Activated CD4-positive, alpha-beta T cell treated with anti-CD3 and anti-CD28 coated beads, Interleukin-2, amount 50 U/mL, for 4 hours (primary cell): ENCODE measurements around the gene ARMC5.
"Not testable (repeated sequence)": the region's sequence is repeated elsewhere in the genome, so short reads cannot be mapped to it uniquely, and the experiment has no call there.

Experiments used
- DNase-seq, 2 experiments: peaks; one replicate each; pipeline ENCODE4 v3.0.0-alpha.2; 2020

Gene ARMC5

DNA sequence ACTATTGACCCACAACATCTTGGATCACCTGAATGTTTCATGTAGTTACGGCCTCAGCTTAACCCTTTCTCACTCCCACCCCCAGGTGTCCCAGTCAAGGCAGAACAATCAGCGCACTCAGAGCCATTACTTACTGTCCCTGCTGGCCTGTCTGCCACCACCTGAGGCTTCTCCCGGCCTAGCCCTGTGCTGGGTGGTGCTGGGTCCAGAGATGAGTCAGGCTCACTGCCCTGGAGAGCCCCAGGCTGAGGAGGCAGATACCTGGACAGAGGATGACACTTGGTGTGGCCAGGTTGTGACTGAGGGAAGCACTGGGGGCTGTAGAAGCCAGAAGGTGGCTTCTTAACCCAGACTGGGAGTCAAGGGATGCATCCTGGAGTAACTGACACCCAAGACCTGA lies 19.7 kb downstream of the ARMC5 start:
- no peak for DNase-seq

DNA sequence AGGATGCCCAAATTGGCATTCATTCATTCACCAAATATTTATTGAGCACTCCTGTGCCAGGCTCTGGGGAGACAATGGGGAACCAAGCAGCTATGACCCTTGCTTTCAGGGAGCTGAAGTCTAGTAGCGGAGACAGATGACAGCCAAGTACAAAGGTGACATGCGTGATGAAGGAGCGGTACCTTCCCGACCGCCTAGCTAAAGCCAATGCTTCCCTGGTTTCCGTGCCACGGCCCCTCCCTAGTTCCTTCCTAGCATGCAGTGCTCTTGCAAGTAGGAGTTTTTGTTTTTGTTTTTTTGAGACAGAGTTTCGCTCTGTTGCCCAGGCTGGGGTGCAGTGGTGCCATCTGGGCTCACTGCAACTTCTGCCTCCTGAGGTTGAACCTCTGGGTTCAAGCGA lies 20.4 kb downstream of the ARMC5 start:
- no peak for DNase-seq

DNA sequence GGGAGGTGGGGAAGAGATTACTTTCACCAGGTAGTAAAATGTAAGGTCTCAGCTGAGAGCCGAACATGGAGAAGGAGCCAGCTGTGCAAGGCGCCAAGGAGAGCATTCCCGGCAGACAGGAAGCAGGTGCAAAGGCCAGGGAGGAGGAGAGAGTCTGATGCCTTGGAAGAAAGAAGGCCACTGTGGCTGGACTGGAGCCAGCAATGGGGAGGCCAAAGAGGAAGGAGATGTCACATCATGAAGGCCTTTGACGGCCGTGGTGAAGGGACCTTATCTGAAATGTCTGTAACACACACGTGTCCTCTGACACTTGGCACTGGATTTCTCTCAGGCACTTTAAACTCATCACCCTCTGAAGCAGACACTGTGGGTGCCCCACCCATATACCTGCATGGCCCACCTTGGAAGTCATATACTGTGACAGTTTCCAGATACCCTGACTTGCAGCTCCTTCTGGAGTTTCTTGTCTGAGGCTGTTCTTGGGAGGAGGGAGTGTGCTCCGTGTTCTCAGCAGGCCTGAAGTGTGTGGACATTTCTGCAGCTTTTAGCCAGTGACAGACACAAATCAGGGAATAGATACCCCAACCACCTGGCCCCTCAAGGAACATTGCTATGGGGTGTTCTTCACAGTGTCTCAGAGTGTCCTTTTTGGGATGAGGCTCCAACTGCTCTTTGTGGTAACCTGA lies 21.7 kb downstream of the ARMC5 start:
- DNase-seq: no peak

DNA sequence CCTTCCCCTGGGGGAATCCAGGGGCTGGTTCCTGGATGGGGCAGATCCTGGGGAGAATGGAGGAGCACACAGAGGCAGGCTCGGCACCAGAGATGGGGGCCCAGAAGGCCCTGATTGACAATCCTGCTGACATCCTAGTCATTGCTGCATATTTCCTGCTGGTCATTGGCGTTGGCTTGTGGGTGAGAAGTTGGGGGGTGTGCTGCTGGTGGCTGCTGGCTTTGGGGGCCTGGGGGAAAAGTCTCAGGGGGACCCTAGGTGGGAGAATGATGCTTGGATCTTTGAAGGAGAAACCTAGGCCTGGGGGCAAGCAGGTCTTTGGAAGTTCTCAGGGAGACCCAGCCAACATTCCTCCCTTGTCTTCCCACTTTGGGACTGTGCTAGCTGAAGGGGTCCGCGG lies 23.8 kb downstream of the ARMC5 start, which contains the start of gene SLC5A2:
SLC5A2 (plus strand) TSS at position 43 of the 400 bp plus-strand sequence; CDS start at position 57, 14 bp downstream.
- DNase-seq: no peak

DNA sequence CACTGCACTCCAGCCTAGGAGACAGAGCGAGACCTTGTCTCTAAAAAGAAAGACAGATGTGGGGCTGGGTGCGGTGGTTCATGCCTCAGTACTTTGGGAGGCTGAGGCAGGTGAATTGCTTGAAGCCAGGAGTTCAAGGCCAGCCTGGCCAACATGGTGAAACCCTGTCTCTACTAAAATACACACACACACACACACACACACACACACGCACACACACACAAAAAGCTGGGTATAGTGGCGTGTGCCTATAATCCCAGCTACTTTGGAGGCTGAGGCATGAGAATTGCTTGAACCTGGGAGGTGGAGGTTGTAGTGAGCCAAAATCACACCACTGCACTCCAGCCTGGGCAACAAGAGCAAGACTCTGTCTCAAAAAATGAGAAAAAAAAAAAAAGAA lies 24.7 kb downstream of the ARMC5 start:
- not testable (repeated sequence) for DNase-seq

DNA sequence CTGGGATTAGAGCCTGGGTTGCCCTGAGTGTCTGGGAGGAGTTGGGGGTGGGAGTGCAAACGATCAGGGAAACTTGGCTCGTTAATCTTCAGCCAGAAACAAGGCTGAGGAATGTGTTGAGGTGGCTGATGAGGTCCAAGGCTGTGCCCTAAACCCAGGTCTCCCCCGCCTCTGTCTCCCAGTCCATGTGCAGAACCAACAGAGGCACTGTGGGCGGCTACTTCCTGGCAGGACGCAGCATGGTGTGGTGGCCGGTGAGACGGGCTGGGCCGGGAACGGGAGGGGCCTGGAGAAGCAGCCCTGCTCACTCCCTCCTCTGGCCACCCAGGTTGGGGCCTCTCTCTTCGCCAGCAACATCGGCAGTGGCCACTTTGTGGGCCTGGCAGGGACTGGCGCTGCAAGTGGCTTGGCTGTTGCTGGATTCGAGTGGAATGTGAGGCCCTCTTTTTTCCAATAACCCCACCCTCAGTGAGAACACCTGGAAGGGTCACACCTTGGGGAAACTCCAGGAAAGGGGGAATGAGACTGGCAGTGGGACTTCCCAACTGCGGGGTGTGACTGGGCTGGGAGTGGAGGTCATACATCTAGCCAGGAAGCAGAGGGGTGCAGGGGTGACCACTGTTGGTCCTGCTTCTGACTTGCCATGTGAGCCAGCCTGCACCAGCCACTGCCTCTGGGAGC lies 25.3 kb downstream of the ARMC5 start:
- no peak for DNase-seq

DNA sequence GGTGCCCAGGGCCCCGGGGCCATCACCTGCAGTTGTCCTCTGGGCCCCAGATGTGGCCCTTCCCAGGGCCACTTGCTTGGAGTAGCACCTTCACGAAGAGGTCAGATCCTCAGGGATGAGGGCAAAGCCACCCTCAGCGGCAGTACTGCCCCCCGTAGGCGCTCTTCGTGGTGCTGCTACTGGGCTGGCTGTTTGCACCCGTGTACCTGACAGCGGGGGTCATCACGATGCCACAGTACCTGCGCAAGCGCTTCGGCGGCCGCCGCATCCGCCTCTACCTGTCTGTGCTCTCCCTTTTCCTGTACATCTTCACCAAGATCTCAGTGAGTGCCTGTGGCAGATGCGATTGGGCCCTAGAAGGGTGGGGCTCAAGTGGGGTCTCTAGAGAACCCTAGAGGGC lies 26.3 kb downstream of the ARMC5 start:
- no peak for DNase-seq

DNA sequence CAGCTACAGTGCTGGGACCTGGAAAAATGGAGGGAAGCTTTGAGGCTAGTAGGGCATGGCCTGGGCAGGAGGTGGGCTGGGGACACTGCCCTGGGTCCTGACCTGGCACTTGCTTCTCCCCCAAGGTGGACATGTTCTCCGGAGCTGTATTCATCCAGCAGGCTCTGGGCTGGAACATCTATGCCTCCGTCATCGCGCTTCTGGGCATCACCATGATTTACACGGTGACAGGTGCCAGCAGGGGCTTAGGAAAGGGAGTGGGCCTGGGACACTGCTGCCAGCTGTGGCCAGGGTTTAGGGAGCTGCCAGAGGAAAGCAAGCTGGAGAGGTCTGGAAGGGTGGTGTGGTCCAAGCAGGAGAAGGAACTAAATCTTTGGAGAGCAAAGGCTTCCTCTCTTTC lies 26.7 kb downstream of the ARMC5 start:
- DNase-seq: no peak

DNA sequence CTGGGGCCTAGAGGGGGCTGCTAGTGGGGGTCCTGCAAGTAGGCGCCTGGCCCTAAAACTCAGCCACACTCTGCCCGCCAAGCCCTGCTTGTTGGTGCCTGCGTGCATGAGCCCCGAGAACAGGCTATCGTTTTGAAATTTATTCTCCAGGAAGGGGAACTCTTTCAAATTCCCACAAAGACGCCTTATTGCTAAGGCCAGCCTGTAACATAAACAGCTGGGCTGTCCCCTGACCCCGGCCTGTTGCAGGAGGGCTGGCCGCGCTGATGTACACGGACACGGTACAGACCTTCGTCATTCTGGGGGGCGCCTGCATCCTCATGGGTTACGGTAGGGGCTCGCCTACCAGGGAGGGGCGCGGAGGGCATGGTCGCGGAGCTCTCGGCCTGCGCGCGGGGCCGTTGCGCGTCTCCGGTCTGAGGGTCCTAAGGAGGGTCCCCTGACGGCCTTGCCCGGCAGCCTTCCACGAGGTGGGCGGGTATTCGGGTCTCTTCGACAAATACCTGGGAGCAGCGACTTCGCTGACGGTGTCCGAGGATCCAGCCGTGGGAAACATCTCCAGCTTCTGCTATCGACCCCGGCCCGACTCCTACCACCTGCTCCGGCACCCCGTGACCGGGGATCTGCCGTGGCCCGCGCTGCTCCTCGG lies 27.9 kb downstream of the ARMC5 start:
- DNase-seq: no peak

DNA sequence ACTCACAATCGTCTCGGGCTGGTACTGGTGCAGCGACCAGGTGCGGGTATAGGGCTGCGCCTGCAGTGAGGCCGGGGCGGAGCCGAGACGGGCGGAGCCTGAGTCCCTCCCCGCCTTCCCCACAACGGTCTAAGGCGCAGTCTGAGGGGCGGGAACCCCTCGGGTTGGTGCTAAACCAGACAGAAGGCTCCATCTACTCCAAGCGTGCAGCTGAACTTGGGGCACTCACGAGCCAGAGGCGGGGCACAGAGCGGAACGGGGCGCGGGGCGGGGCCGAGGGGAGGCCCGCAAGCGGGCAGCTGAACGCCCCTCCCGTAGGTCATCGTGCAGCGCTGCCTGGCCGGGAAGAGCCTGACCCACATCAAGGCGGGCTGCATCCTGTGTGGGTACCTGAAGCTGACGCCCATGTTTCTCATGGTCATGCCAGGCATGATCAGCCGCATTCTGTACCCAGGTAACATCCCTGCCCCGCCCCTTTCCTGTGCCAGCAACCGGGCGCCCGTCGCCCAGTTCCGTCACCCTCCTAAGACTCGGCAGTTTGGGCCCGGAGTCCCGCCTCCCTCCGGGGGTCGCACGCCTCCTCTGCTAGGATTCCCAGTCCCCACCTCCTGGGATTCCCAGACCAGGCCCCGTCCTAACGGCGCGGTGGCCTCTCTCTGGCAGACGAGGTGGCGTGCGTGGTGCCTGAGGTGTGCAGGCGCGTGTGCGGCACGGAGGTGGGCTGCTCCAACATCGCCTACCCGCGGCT lies 28.6 kb downstream of the ARMC5 start:
- DNase-seq: peak; percentile 67 to 71

DNA sequence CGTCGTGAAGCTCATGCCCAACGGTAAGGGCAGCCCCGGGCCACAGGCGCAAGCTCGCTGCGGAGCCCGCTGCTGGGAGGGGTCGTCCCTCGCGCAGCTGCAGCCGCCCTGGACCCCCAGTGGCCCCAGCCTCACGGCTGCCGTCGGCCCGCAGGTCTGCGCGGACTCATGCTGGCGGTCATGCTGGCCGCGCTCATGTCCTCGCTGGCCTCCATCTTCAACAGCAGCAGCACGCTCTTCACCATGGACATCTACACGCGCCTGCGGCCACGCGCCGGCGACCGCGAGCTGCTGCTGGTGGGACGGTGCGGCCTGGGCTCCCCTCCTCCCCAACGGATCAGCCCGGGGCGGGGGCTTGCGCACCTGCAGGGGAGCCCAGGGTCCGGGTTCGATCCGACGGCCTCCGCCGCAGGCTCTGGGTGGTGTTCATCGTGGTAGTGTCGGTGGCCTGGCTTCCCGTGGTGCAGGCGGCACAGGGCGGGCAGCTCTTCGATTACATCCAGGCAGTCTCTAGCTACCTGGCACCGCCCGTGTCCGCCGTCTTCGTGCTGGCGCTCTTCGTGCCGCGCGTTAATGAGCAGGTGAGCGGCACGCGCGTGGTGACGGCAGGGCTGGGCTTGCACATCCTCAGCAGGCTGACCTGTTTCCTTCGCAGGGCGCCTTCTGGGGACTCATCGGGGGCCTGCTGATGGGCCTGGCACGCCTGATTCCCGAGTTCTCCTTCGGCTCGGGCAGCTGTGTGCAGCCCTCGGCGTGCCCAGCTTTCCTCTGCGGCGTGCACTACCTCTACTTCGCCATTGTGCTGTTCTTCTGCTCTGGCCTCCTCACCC lies 29.4 kb downstream of the ARMC5 start:
- no peak for DNase-seq

DNA sequence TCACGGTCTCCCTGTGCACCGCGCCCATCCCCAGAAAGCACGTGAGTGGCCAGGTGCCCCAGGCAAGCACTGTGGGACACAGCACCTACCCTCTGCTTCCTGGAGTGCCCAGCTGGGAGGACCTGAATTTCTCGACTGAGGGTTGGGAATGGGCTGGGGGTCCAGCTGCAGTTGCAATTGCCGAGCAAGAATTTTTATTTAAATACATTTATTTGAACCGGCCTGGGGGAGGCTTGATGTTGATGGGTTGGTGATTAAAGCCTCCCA lies 29.9 kb downstream of the ARMC5 start:
- DNase-seq: no peak

DNA sequence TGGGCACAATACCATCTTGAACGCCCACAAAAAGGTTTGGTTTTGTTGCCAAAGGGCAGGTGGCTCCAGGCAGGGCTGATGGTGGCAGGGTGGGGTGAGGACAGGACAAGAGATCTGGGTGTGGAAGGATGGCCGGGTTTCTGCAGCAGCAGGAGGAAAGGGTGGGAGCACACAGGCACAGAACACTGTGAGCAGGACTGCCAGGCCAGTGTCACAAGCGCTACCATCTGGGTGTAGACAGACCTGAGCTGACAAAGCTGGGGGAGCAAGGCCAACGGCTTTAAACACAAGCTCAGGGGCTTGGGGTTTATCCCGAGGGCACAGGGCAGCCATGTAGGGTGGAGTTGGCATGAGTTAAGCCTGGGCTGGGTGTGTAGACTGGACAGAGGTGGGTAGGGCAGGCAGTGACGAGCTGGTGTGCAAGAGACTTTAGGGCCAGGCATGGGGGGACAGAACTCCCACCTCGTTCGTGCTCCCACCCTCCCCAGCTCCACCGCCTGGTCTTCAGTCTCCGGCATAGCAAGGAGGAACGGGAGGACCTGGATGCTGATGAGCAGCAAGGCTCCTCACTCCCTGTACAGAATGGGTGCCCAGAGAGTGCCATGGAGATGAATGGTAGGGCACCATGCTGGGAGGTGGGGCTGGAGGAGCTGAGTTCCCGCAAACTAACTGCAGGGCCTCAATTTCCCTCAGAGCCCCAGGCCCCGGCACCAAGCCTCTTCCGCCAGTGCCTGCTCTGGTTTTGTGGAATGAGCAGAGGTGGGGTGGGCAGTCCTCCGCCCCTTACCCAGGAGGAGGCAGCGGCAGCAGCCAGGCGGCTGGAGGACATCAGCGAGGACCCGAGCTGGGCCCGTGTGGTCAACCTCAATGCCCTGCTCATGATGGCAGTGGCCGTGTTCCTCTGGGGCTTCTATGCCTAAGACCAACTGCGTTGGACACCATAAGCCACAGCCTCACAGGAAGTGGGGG lies 30.6 kb downstream of the ARMC5 start:
- DNase-seq: no peak

DNA sequence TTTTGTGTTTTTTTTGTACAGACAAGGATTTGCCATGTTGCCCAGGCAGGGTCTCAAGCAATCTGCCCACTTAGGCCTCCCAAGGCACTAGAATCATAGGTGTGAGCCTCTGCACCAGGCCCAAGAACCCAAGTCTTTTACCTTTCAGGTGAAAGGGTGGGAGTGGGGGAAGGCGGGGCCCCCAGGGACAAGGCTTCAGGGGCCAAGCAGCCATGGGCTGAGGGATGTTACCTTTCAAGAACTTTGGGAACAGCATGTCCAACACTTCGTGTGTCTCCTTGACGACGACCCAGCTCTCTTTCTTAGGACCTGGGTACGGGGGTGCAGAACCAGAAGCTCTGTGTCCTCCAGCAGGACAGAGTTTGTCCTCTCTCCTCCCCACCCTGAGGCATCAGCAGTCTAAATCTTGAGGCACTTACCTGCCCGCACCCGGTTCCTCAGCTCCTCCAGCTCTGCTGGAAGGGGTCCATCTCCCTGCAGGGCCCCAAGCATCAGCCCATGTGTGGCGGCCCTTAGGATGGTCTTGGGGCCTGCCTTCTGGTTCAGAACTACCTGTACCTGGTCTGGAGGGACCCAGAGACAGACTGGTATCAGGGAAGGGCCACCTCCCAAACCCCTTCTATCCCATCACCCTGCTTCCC lies 32.6 kb downstream of the ARMC5 start:
- no peak for DNase-seq

DNA sequence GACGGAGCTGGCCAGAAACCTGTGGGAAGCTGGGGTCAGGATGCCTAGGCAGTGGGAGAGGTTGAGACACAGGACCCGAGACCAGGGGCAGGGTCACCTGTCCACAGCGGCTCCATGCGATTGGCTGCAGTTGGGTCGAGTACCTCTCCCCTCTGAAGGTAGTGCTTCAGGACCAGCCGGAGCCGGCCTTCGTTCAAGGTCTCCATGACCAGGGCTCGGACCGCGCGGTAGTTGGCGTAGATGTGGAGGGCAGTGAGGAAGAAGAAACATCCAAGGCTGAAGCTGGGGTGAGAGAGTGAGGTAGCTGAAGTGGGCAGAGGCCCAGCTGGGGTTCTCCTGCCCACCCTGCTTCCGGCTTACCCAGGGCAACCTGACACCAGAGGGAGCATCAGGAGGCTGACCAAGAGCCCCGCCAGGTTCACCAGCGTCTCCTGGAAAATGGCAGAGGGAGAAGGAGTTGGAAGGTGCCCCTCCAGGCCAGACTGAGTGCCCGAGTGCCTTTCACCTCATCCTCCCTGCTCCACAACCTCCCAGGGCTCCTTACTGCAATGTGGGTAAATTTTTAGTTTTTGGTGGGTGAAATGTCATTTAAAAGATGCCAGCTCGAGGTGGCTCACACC lies 34.3 kb downstream of the ARMC5 start:
- no peak for DNase-seq

DNA sequence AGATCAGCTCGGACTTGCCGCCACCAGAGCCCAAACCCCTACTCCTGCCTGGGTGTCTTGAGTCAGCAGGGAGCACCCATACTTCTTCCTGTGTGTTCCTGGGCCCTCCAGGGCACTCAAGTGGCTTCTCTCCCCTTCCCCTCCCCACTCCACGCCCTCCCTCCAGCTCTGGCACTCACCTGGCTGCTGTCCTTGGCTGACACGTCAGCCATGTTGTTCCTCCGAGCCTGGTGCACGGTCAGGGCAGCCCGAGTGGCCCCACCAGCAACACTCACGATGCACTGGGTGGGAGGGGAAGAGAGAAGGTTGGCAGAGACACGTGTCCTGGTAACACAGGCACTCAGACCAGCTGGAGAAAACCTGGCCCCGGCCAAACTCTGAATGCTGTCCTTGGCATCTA lies 37.4 kb downstream of the ARMC5 start:
- no peak for DNase-seq

DNA sequence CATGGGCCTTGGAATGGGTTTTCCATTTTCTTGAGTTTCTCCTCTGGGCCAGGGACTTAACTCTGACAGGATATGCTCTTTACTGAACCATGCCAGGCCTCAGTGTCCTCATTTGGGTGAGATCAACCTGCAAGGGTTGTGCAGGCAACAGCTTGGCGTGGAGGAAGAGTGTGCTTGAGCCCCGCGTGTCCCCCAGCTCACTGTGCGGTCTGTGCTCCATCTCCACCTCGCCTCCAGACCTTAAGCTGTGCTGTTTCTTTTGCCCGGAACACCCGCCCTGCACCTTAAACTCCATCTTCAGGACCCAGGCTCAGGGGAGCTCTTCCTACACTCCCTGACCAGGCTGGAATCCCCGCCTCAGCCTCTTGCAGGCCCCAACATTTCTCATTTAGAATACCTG lies 39.2 kb downstream of the ARMC5 start:
- DNase-seq: no peak

DNA sequence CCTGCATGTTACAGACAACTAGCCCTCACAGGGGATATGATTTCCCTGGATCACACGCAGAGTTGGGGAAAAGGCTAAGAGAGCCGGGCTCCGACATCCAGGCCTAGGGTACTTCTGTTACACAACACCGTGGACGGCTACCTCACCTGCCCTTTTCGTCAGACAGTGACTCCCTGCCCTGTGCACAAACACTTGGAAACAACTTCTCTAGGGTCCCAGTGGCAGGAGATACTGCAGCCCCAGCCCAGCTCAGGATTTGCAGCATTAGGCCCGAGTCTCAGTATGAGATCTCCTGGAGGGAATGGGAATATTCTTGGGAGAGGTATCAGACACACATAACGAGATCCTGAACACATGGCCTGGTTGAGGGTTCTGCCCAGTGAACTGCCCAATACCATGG lies 40.6 kb downstream of the ARMC5 start:
- no peak for DNase-seq

DNA sequence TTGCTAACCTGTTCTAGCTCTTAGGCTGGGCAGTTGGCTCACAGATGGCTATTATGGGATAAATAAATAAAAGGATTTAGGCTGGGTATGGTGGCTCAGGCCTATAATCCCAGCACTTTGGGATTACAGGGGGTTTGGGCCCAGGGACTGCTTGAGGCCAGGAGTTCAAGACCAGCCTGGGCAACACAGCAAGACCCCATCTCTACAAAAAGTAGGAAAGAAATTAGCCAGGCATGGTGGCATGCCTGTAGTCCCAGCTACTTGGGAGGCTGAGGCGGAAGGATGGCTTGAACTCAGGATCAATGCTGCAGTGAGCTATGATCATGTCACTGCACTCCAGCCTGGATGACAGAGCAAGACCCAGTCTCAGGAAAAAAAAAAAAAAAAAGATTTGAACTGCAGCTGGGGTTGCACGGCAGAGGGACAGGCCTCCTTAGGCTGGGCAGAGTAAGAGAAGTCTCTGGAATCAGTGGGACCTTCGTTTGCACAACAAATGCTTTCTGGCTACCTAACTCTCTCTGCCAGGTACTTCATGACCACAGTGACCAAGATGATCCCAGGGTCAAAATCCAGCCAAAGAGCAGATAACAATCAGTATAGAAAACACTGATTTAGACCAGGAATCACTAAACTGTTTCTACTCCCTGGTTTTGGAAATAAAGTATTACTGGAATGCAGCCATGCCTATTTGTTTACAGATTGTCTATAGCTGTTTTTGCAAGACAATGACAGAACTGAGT lies 42.1 kb downstream of the ARMC5 start:
- no peak for DNase-seq

DNA sequence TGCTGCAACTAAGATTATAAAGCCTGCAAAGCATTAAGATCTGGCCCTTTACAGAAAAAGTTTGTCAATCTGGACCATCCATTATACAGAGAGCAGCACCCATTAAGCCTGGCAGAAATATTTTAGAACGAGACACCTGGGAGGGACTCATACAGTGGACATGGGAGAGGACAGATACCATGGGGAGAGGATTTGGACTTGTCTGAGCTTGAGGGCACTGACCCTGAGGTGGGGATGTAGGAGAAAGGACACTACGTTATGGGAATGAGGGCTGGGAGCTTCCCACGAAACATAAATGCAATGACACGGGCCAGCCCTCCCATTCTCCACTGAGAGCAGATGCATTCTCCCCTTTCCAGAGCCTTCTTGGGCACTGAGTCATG lies 42.7 kb downstream of the ARMC5 start:
- DNase-seq: no peak
